ENCODE data around the gene HOXA13.

Gene HOXA13

DNA sequence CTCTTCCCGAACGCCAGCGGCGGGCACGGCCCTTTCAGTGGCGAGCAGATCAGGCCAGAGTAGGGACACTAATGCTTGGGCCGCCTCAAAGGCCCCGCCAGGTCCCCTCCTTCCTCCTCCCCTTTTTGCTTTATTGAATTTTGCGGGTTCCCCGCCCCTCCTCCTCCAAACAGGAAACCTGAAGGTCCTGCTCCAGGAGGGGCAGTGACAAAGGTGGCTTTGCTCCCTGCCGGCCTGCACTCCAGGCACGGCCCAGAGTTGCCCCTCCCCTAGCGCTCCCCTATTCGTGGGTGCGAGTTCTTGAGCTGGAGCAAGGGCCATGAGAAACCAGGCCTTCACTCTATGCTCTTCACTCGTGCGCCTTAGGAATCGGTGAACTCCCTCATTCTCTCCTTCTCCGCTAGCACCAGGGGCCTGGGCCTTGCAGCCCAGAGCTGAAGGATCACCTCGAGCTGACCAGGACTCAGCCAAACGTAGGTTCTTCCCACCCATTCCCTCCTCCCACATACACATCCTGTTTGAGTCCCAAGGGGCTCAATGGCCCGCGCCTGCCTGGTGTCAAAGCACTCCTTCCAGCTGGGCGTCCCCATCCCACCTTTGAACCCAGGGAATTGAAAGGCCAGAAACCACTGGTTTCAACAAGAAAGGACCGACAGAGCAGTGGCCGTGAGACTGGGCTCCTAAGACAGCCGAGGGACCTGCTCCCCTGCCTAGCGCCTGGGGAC, 51.7 kb downstream of the HOXA13 start (continued):
- TF ChIP-seq, protein P1, sequence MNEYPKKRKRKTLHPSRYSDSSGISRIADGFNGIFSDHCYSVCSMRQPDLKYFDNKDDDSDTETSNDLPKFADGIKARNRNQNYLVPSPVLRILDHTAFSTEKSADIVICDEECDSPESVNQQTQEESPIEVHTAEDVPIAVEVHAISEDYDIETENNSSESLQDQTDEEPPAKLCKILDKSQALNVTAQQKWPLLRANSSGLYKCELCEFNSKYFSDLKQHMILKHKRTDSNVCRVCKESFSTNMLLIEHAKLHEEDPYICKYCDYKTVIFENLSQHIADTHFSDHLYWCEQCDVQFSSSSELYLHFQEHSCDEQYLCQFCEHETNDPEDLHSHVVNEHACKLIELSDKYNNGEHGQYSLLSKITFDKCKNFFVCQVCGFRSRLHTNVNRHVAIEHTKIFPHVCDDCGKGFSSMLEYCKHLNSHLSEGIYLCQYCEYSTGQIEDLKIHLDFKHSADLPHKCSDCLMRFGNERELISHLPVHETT (tag by site-specific recombination; IDR thresholded peaks at IDR 0.05) = no peak
- TF ChIP-seq ZNF560 (tag by site-specific recombination; IDR thresholded peaks at IDR 0.05; ENCODE audit: borderline replicate concordance) (no peak), ZFP69B (tag by site-specific recombination; IDR thresholded peaks at IDR 0.05) (peak; percentile 31; the same call in 1 of the 2 replicates), ZNF202 (tag by site-specific recombination; IDR thresholded peaks at IDR 0.05; ENCODE audit: borderline replicate concordance) (no peak)

DNA sequence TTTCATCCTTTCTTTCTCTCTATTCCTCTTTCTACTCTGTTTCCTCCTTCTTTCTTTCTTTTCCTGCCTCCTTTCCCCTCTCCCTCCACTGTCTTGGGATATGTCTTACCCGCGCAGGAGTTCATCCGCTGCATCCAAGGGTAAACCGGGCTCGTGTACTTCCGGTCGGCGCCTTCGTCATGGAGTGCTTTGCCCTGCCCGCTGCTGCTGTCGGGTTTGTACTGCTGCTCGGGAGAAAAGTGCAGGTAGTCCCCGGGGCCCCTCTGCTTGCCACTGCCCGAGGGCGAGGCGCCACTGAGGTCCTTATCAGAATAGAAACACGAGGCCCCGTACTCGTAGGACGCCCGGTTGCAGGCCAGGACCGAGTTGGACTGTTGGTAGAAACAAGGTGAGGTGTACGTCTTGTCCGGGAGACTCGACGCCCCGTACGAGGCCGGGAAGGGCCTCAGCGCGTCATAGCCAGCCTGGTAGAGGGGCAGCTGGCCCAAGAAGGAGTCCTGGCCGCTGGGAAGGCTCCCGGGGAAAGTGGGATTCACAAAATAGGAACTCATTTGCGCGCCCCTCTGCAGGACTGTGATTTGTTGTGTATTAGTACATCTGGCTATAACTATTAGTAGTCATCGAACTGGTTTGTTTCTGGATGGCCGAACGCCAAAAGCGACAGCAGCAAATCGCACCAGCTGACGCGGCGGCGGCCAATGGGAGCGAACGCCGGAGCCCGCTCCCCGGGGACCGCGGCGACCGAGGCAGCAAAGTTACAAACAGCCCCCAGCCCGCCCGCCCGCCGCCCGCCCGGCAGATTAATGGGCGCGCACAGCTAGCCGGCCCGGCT, 52.5 kb downstream of the HOXA13 start, which contains the start of gene HOXA6:
HOXA6 (minus strand) TSS at position 576 of the 832 bp plus-strand sequence; CDS start at position 551, 25 bp downstream.
- ChIA-PET CTCF (interaction anchor here (1.0 to 4.3 kb wide), 3 partner anchors 15 to 293 kb away, joined by 3 to 50 read pairs (median 4); partner anchors contain the start of gene HOXA4), POLR2A (interaction anchor here (1.0 to 5.6 kb wide), 12 partner anchors 9 to 294 kb away, joined by 3 to 42 read pairs (median 6); partner anchors contain the start of genes HOXA1, HOXA10, HOXA7 and HOXA9)
- peaks cover 18% of the 10 kb centered on the region for H3K4me1 ChIP-seq (ENCODE audit: control insufficient read depth, insufficient read depth, low read length)
- no peaks in the 10 kb centered on the region for H3K9me3 ChIP-seq (ENCODE audit: control insufficient read depth, insufficient read depth, low read depth, low read length)
- H3K27ac ChIP-seq (ENCODE audit: extremely low read depth, low read depth, low read length) = peak within 1 kb of the TSS; percentile 99
- H3K4me3 ChIP-seq (ENCODE audit: low read depth, low read length) = peak within 1 kb of the TSS; percentile 59
- peaks cover 0 to 61% of the 10 kb centered on the region in 2 experiments; a peak in 2 of 3 replicates for H3K36me3 ChIP-seq (ENCODE audit: control insufficient read depth in 2 of 2, insufficient read depth in 1 of 2, low read length in 2 of 2)
- peak; percentile 56 for TF ChIP-seq ZNF335 (tag by site-specific recombination; conservative IDR thresholded peaks at IDR 0.05)
- 0 out of 2 replicates have a peak, but pooled peaks have one; percentile 23 for TF ChIP-seq ZNF10 (tag by site-specific recombination; IDR thresholded peaks at IDR 0.05)
- TF ChIP-seq GFI1B (tag by site-specific recombination; IDR thresholded peaks at IDR 0.05) = 0 out of 2 replicates have a peak, but pooled peaks have one; percentile 40
- no peak for TF ChIP-seq SCRT2 (tag by site-specific recombination; IDR thresholded peaks at IDR 0.05)
- TF ChIP-seq, protein P2, sequence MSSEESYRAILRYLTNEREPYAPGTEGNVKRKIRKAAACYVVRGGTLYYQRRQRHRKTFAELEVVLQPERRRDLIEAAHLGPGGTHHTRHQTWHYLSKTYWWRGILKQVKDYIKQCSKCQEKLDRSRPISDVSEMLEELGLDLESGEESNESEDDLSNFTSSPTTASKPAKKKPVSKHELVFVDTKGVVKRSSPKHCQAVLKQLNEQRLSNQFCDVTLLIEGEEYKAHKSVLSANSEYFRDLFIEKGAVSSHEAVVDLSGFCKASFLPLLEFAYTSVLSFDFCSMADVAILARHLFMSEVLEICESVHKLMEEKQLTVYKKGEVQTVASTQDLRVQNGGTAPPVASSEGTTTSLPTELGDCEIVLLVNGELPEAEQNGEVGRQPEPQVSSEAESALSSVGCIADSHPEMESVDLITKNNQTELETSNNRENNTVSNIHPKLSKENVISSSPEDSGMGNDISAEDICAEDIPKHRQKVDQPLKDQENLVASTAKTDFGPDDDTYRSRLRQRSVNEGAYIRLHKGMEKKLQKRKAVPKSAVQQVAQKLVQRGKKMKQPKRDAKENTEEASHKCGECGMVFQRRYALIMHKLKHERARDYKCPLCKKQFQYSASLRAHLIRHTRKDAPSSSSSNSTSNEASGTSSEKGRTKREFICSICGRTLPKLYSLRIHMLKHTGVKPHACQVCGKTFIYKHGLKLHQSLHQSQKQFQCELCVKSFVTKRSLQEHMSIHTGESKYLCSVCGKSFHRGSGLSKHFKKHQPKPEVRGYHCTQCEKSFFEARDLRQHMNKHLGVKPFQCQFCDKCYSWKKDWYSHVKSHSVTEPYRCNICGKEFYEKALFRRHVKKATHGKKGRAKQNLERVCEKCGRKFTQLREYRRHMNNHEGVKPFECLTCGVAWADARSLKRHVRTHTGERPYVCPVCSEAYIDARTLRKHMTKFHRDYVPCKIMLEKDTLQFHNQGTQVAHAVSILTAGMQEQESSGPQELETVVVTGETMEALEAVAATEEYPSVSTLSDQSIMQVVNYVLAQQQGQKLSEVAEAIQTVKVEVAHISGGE (tag by site-specific recombination; conservative IDR thresholded peaks at IDR 0.05; ENCODE audit: low read depth) = peak; percentile 75
- TF ChIP-seq ZNF132 (tag by site-specific recombination; IDR thresholded peaks at IDR 0.05; ENCODE audit: borderline replicate concordance) = no peak
- TF ChIP-seq, protein P3, sequence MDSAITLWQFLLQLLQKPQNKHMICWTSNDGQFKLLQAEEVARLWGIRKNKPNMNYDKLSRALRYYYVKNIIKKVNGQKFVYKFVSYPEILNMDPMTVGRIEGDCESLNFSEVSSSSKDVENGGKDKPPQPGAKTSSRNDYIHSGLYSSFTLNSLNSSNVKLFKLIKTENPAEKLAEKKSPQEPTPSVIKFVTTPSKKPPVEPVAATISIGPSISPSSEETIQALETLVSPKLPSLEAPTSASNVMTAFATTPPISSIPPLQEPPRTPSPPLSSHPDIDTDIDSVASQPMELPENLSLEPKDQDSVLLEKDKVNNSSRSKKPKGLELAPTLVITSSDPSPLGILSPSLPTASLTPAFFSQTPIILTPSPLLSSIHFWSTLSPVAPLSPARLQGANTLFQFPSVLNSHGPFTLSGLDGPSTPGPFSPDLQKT (IDR thresholded peaks at IDR 0.05; ENCODE audit: borderline replicate concordance, low read depth, low read length) = no peak
- peak; percentile 9; the same call in 1 of the 2 replicates for TF ChIP-seq ZNF2 (tag by site-specific recombination; IDR thresholded peaks at IDR 0.05)
- no peak for TF ChIP-seq ZNF174 (tag by site-specific recombination; IDR thresholded peaks at IDR 0.05)
- TF ChIP-seq ZFP37 (tag by site-specific recombination; IDR thresholded peaks at IDR 0.05) = peak; percentile 22; the same call in 1 of the 2 replicates
- TF ChIP-seq, protein P4, sequence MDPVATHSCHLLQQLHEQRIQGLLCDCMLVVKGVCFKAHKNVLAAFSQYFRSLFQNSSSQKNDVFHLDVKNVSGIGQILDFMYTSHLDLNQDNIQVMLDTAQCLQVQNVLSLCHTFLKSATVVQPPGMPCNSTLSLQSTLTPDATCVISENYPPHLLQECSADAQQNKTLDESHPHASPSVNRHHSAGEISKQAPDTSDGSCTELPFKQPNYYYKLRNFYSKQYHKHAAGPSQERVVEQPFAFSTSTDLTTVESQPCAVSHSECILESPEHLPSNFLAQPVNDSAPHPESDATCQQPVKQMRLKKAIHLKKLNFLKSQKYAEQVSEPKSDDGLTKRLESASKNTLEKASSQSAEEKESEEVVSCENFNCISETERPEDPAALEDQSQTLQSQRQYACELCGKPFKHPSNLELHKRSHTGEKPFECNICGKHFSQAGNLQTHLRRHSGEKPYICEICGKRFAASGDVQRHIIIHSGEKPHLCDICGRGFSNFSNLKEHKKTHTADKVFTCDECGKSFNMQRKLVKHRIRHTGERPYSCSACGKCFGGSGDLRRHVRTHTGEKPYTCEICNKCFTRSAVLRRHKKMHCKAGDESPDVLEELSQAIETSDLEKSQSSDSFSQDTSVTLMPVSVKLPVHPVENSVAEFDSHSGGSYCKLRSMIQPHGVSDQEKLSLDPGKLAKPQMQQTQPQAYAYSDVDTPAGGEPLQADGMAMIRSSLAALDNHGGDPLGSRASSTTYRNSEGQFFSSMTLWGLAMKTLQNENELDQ (tag by site-specific recombination; IDR thresholded peaks at IDR 0.05; ENCODE audit: low read depth) = no peak
- TF ChIP-seq GLIS1 (tag by site-specific recombination; IDR thresholded peaks at IDR 0.05) = no peak
- peak; percentile 79 for TF ChIP-seq ZNF600 (tag by site-specific recombination; IDR thresholded peaks at IDR 0.05)
- TF ChIP-seq ZNF777 (tag by site-specific recombination; IDR thresholded peaks at IDR 0.05; ENCODE audit: borderline replicate concordance) = peak; percentile 82; the same call in 1 of the 2 replicates
- no peak for TF ChIP-seq YY2 (tag by site-specific recombination; IDR thresholded peaks at IDR 0.05)
- TF ChIP-seq ZNF211 (tag by site-specific recombination; IDR thresholded peaks at IDR 0.05; ENCODE audit: low read depth) = no peak
- TF ChIP-seq ZXDB (tag by site-specific recombination; IDR thresholded peaks at IDR 0.05) = no peak
- TF ChIP-seq ZFP69B (tag by site-specific recombination; IDR thresholded peaks at IDR 0.05) = 0 out of 2 replicates have a peak, but pooled peaks have one; percentile 11
- TF ChIP-seq IKZF3 (tag by site-specific recombination; IDR thresholded peaks at IDR 0.05) = peak; percentile 31; the same call in 1 of the 2 replicates
- peak; percentile 51 for TF ChIP-seq ZBTB8A (tag by site-specific recombination; IDR thresholded peaks at IDR 0.05)
